Astrocyte of the cerebellum (primary cell): ENCODE data around the gene RHOA.

Experiments
- DNase-seq: peaks from one replicate; pipeline ENCODE4 v3.0.0-alpha.2; 2011; ENCODE audit warnings: low read depth
- H3K4me3 ChIP-seq: 2 replicates; pipeline ENCODE4 v1.5.1; 2011; ENCODE audit warnings: mild to moderate bottlenecking, low read depth, low read length, moderate library complexity
- in situ Hi-C: cut with HindIII; loops from 2 replicates; pipeline ENCODE4 v1.10.0; 2017; ENCODE audit warnings: low sequenced_read_pairs
- TF ChIP-seq, protein P1 (sequence below): IDR thresholded peaks from 2 replicates; pipeline ENCODE4 v1.5.1; 2012; ENCODE audit warnings: low read length, low read depth, moderate library complexity, mild to moderate bottlenecking; ENCODE audit errors: missing control alignments

The RHOA gene

GRCh38 chr3:49346797-49347251, 65.0 kb downstream of the RHOA start:
- TF ChIP-seq, protein P1, sequence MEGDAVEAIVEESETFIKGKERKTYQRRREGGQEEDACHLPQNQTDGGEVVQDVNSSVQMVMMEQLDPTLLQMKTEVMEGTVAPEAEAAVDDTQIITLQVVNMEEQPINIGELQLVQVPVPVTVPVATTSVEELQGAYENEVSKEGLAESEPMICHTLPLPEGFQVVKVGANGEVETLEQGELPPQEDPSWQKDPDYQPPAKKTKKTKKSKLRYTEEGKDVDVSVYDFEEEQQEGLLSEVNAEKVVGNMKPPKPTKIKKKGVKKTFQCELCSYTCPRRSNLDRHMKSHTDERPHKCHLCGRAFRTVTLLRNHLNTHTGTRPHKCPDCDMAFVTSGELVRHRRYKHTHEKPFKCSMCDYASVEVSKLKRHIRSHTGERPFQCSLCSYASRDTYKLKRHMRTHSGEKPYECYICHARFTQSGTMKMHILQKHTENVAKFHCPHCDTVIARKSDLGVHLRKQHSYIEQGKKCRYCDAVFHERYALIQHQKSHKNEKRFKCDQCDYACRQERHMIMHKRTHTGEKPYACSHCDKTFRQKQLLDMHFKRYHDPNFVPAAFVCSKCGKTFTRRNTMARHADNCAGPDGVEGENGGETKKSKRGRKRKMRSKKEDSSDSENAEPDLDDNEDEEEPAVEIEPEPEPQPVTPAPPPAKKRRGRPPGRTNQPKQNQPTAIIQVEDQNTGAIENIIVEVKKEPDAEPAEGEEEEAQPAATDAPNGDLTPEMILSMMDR = no peak
- DNase-seq = no peak
- no peak overlapping the region for H3K4me3 ChIP-seq
- in situ Hi-C loops = no loop called here

DNA sequence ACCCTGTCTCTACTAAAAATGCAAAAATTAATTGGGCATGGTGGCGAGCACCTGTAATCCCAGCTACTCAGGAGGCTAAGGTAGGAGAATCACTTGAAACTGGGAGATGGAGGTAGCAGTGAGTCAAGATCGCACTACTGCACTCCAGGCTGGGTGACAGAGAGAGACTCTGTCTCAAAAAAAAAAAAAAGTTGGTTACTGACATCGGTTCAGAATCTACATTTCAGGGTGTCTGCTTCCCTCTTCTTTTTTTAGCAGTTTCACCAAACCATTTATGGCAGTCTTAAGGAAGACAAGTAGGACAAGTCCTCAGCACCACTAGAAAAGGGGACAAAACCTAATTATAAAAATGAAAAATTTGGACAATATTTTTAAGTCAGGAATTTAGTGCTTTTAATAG, 68.6 kb downstream of the RHOA start:
- no peak for DNase-seq
- H3K4me3 ChIP-seq = no peak overlapping the region
- in situ Hi-C loops = no loop called here
- TF ChIP-seq, protein P1 = no peak

DNA sequence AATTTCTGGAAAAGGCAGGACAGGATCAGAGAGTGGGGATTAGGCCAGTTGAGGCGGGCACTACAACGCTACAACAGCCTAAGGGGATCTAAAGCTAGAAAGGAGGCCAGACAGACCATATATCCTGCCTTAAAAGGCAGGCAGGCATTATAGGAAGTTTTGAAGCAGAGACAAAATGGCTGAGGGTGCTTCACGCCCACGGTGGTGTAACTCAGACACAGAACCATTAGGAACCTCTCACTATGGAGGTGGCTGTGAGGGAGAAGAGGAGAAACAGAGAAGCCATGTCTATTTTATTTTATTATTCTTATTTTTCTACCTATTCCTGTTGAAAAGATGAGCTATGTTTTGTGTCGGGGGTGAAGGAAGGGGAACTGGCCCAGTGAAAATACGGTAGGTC, 69.8 kb downstream of the RHOA start:
- no peak for DNase-seq
- H3K4me3 ChIP-seq = no peak overlapping the region
- TF ChIP-seq, protein P1 = no peak
- in situ Hi-C loops = no loop called here

GRCh38 chr3:49339941-49340800, 71.6 kb downstream of the RHOA start, which contains the start of gene USP4:
TSS of gene USP4 (minus strand) at chr3:49340053. CDS start at chr3:49340024, 29 bp downstream.
- TF ChIP-seq, protein P1 = peak; percentile 63
- peak within 1 kb of the TSS; percentile 85 for H3K4me3 ChIP-seq
- in situ Hi-C loops = no loop called here
- DNase-seq = peak; percentile 62

DNA sequence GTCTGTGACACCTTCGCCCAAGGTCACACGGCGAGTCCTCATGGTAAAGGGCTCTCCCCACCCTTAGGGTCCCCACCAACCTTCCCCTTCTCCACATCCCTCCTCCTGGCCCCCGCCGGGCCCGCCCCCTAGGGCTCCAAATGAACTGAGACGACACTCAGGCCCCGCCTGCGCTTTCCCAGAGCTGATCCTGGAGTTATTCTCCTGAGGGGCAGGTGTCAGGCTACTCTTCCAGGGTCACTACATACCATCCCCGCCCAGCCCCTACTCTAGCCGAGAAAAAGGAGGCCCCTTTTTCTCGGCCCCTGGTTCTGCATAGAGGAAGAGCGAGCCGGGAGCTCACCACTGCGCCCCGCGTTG, 72.2 kb downstream of the RHOA start:
- in situ Hi-C loops = no loop called here
- peak overlapping the region; percentile 85 for H3K4me3 ChIP-seq
- no peak for DNase-seq
- TF ChIP-seq, protein P1 = no peak

GRCh38 chr3:49333916-49334633, 77.7 kb downstream of the RHOA start:
- TF ChIP-seq, protein P1 = no peak
- DNase-seq = no peak
- in situ Hi-C loops = no loop called here
- H3K4me3 ChIP-seq = no peak overlapping the region
